Thyroid gland (tissue), 4 donors: ENCODE results near the gene CWC27. TPM values are rescaled to one million over a fixed set of nuclear protein-coding genes. Genes with fewer than 3 reads are reported as not detected.
"Not testable (repeated sequence)": the region's sequence is repeated elsewhere in the genome, so short reads cannot be mapped to it uniquely, and the experiment has no call there.

ENCODE experiments used
- DNase-seq, 2 donors: peaks; one replicate each; pipeline ENCODE4 v3.0.0-alpha.2; 2019
- H3K27ac ChIP-seq, 3 donors: fragments of 200-600 bp; sonication (generic); 1 replicate in 2 of 3; 2 replicates in 1 of 3; pipeline ENCODE4 v1.5.1; 2016 to 2019; ENCODE audit warnings: mild to moderate bottlenecking in 1 of 3, moderate library complexity in 1 of 3
- H3K27me3 ChIP-seq: fragments of 200-600 bp; sonication (generic); one replicate; pipeline ENCODE4 v1.5.1; 2019
- H3K36me3 ChIP-seq, 2 donors: fragments of 200-600 bp; sonication (generic); one replicate each; pipeline ENCODE4 v1.5.1; 2016 to 2019
- H3K4me1 ChIP-seq, 2 donors: fragments of 200-600 bp; sonication (generic); one replicate each; pipeline ENCODE4 v1.5.1; 2017 to 2019
- H3K4me3 ChIP-seq, 3 donors: fragments of 200-600 bp; sonication (generic); replicated peaks in 1 of 3; 1 replicate in 2 of 3; 2 replicates in 1 of 3; pipeline ENCODE4 v1.5.1; 2016; ENCODE audit warnings: mild to moderate bottlenecking in 1 of 3
- H3K9me3 ChIP-seq: fragments of 200-600 bp; sonication (generic); one replicate; pipeline ENCODE4 v1.5.1; 2017
- POLR2A ChIP-seq, 2 donors: fragments of 450-650 bp; IDR thresholded peaks; one replicate each; pipeline ENCODE4 v1.6.1; 2017; ENCODE audit warnings: antibody characterized with exemption in 2 of 2, mild to moderate bottlenecking in 2 of 2, moderate library complexity in 1 of 2
- WGBS, 2 donors: methylation state at CpG; one replicate each; pipeline ENCODE4 v1.1.5; 2017; 5-methylcytosine and 5-hydroxymethylcytosine counted together
- intact Hi-C: fragments of 100-400 bp; cut with DNase I; formaldehyde crosslinking; loops from one replicate; pipeline ENCODE4 v1.15.1; 2023
- total RNA-seq, 4 donors: library from RNA; depleted of rRNA; stranded (reverse); fragments of >200 nt; gene quantifications; one replicate each; pipeline ENCODE4 v1.2.3, GENCODE V29; 2016
- TF ChIP-seq, protein P1 (sequence below), 6 experiments: fragments of 200-600 bp in 3 of 6; fragments of 450-650 bp in 3 of 6; sonication (generic) in 3 of 6; IDR thresholded peaks; one replicate each; pipeline ENCODE4 v1.5.1; 2016 to 2019; ENCODE audit warnings: antibody characterized with exemption in 6 of 6, mild to moderate bottlenecking in 2 of 6, inconsistent platforms in 1 of 6, moderate library complexity in 1 of 6

The CWC27 gene
- total RNA-seq, 4 donors from 2014 or later, result 15.0 to 24.3 (median 16.7) TPM

DNA sequence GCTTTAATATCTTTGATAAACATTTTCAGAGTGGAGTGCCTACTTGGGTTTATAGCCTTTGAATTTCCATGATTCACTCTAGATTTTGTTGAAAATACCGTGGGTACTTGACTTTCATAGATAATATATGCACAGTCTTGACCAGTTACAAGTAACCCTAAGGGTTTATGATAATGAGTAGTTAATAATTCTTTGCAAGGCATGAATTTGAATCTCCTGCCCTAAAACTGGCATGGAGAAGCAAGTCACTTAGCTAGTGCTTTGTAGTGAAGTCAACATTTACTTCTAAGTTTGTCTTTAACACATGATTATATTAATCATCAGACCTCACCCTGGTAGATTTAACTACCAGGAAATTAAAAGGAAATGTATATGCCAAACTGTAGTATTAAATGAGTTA, 115.8 kb downstream of the CWC27 start:
- intact Hi-C loops, result no loop called here
- no peaks in the 10 kb centered on the region for H3K4me1 ChIP-seq
- no peak overlapping the region for H3K27ac ChIP-seq
- no peaks in the 10 kb centered on the region for H3K9me3 ChIP-seq
- no peak for DNase-seq
- 84 to 97% methylated on average over 1 of the region's 1 CpG for whole genome bisulfite sequencing, 2 donors
- TF ChIP-seq, protein P1, sequence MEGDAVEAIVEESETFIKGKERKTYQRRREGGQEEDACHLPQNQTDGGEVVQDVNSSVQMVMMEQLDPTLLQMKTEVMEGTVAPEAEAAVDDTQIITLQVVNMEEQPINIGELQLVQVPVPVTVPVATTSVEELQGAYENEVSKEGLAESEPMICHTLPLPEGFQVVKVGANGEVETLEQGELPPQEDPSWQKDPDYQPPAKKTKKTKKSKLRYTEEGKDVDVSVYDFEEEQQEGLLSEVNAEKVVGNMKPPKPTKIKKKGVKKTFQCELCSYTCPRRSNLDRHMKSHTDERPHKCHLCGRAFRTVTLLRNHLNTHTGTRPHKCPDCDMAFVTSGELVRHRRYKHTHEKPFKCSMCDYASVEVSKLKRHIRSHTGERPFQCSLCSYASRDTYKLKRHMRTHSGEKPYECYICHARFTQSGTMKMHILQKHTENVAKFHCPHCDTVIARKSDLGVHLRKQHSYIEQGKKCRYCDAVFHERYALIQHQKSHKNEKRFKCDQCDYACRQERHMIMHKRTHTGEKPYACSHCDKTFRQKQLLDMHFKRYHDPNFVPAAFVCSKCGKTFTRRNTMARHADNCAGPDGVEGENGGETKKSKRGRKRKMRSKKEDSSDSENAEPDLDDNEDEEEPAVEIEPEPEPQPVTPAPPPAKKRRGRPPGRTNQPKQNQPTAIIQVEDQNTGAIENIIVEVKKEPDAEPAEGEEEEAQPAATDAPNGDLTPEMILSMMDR (IDR thresholded peaks at IDR 0.05), result no peak
- TF ChIP-seq POLR2A (IDR thresholded peaks at IDR 0.05), result no peak
- H3K36me3 ChIP-seq, result no peaks in the 10 kb centered on the region
- H3K4me3 ChIP-seq, result no peak overlapping the region
- H3K27me3 ChIP-seq, result no peaks in the 10 kb centered on the region

DNA sequence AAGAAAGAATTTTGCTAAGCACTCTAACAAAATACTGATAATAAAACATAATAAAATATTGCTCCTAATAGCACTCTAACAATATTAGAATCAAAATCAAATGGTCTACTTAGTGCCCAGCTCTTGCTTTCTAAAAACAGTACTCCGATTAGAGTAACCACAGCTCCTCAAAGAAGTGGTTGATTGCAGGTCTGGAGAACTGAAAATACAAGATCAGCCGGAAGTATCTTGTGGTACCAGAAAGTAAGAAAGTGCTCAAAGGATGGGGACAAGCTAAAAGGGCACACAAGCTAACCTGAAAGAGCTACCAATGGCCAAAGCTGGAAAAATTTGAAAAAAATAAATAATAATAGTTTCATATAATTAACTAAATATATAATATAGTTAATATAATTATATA, 119.2 kb downstream of the CWC27 start:
- Histone ChIP-seq H3K4me1 (no peaks in the 10 kb centered on the region), H3K27ac (no peak overlapping the region), H3K9me3 (no peaks in the 10 kb centered on the region), H3K27me3 (no peaks in the 10 kb centered on the region), H3K36me3 (no peaks in the 10 kb centered on the region), H3K4me3 (no peak overlapping the region)
- 96% methylated on average over 2 of the region's 2 CpGs for WGBS, 2 donors
- no peak for TF ChIP-seq POLR2A (IDR thresholded peaks at IDR 0.05)
- TF ChIP-seq, protein P1 (IDR thresholded peaks at IDR 0.05), result no peak
- intact Hi-C loops, result no loop called here
- DNase-seq, result no peak

DNA sequence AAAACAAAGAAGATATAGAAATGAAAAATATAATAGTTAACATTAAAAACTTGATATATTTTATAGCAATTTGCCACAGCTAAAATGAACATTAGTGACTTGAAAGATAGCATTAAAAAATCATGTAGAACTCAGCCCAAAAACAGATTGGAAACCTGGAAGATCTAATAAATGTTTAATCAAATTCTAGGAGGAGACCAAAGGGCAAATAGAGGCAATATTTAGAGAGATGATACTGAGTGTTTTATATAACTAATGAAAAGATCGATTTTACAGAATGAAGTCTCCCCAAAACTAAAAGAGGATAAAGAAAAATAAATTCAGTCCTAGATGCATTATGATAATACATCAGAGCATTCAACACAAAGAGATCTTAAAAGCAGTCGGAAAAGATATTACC, 127.0 kb downstream of the CWC27 start:
- Histone ChIP-seq H3K27me3 (no peaks in the 10 kb centered on the region), H3K36me3 (no peaks in the 10 kb centered on the region), H3K9me3 (no peaks in the 10 kb centered on the region), H3K27ac (no peak overlapping the region), H3K4me3 (no peak overlapping the region), H3K4me1 (no peaks in the 10 kb centered on the region)
- 94 to 99% methylated on average over 2 of the region's 2 CpGs for WGBS, 2 donors
- no peak for DNase-seq
- intact Hi-C loops, result no loop called here
- no peak for TF ChIP-seq POLR2A (IDR thresholded peaks at IDR 0.05)
- TF ChIP-seq, protein P1 (IDR thresholded peaks at IDR 0.05), result no peak

DNA sequence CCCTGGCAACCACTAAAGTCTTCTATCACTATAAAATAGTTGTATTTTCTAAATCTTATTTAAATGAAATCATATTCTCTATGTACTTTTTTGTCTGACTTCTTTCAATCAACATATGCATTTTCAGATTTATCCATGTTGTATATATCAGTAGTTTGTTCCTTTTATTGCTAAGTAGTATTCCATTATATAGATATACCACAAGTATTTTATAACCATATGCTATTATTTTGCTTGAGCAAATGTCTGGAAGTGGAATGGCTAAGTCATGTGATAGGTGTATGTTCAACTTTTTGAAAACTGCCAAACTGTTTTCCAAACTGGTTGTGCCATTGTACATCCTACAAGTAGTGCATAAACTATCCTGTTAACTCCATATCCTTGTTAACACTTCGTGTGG, 131.1 kb downstream of the CWC27 start:
- Histone ChIP-seq H3K36me3 (no peaks in the 10 kb centered on the region), H3K27ac (no peak overlapping the region), H3K4me3 (no peak overlapping the region), H3K4me1 (no peaks in the 10 kb centered on the region), H3K27me3 (no peaks in the 10 kb centered on the region), H3K9me3 (no peaks in the 10 kb centered on the region)
- WGBS, 2 donors, result 83 to 89% methylated on average over 1 of the region's 1 CpG
- intact Hi-C loops, result no loop called here
- no peak for DNase-seq
- no peak for TF ChIP-seq POLR2A (IDR thresholded peaks at IDR 0.05)
- TF ChIP-seq, protein P1 (IDR thresholded peaks at IDR 0.05), result no peak

DNA sequence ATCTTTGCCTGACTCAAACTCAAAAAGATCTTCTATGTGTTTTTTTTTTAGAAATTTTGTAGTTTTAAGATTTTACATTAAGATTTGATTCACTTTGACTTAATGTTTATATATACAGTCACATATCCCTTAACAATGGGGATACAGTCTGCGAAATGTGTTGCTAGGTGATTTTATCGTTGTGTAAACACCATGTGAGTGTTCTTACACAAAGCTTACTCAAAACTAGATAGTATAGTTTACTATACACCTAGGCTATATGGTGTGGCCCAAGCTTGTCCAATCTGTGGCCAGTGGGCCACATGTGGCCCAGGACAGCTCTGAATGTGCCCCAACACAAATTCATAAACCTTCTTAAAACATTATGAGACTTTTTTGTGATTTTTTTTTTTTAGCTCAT, 131.9 kb downstream of the CWC27 start:
- Histone ChIP-seq H3K27ac (no peak overlapping the region), H3K9me3 (no peaks in the 10 kb centered on the region), H3K36me3 (no peaks in the 10 kb centered on the region), H3K4me1 (no peaks in the 10 kb centered on the region), H3K4me3 (no peak overlapping the region), H3K27me3 (no peaks in the 10 kb centered on the region)
- 91 to 97% methylated on average over 2 of the region's 2 CpGs for WGBS, 2 donors
- intact Hi-C loops, result no loop called here
- TF ChIP-seq POLR2A (IDR thresholded peaks at IDR 0.05), result no peak
- TF ChIP-seq, protein P1 (IDR thresholded peaks at IDR 0.05), result no peak
- DNase-seq, result no peak

DNA sequence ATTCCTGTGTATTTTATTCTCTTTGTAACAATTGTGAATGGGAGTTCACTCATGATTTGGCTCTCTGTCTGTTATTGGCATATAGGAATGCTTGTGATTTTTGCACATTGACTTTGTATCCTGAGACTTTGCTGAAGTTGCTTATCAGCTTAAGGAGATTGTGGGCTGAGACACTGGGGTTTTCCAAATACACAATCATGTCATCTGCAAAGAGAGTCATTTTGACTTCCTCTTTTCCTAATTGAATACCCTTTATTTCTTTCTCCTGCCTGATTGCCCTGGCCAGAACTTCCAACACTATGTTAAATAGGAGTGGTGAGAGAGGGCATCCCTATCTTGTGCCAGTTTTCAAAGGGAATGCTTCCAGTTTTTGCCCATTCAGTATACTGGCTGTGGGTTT, 138.7 kb downstream of the CWC27 start:
- H3K27me3 ChIP-seq, H3K27ac ChIP-seq, H3K4me3 ChIP-seq, DNase-seq, H3K36me3 ChIP-seq, H3K4me1 ChIP-seq, intact Hi-C loops, H3K9me3 ChIP-seq: not testable (repeated sequence)
